GM23338 (cell line): ENCODE results near the gene COL9A1. TPM values are rescaled to one million over a fixed set of nuclear protein-coding genes. Genes with fewer than 3 reads are reported as not detected.

Experiments used
- ATAC-seq: fragments of 200-7000 bp; cut with Tn5 transposase; 3 replicates; pipeline ENCODE4 v1.9.1; 2020
- DNase-seq: peaks from one replicate; pipeline ENCODE4 v3.0.0-alpha.2; 2015; ENCODE audit warnings: low spot score
- H2AFZ ChIP-seq: fragments of 200-600 bp; sonication (generic); 2 replicates; pipeline ENCODE4 v1.8.0; 2016; ENCODE audit warnings: antibody characterized with exemption, mild to moderate bottlenecking, moderate library complexity
- H3F3A ChIP-seq: fragments of 200-600 bp; sonication (generic); replicated peaks from 2 replicates; pipeline ENCODE4 v1.8.0; 2017; ENCODE audit warnings: antibody characterized with exemption, mixed run types, low read depth
- H3K27ac ChIP-seq: fragments of 200-600 bp; sonication (generic); 2 replicates; pipeline ENCODE4 v1.6.1; 2016; ENCODE audit warnings: low read depth
- H3K27me3 ChIP-seq: fragments of 200-600 bp; sonication (generic); 2 replicates; pipeline ENCODE4 v1.8.0; 2016; ENCODE audit warnings: mild to moderate bottlenecking, mixed run types, moderate library complexity; ENCODE audit not compliant: insufficient read depth
- H3K36me3 ChIP-seq: fragments of 200-600 bp; sonication (generic); 2 replicates; pipeline ENCODE4 v1.8.0; 2016; ENCODE audit warnings: mild to moderate bottlenecking; ENCODE audit not compliant: insufficient read depth
- H3K4me1 ChIP-seq: fragments of 200-600 bp; sonication (generic); 2 replicates; pipeline ENCODE4 v1.8.0; 2016; ENCODE audit warnings: mild to moderate bottlenecking, moderate library complexity; ENCODE audit not compliant: insufficient read depth
- H3K4me2 ChIP-seq: fragments of 200-600 bp; sonication (generic); 2 replicates; pipeline ENCODE4 v1.7.1; 2017; ENCODE audit warnings: mixed run types
- H3K4me3 ChIP-seq: fragments of 200-600 bp; sonication (generic); 2 replicates; pipeline ENCODE4 v1.6.1; 2016; ENCODE audit warnings: mixed run types
- H3K79me2 ChIP-seq: fragments of 200-600 bp; sonication (generic); replicated peaks from 2 replicates; pipeline ENCODE4 v1.8.0; 2017; ENCODE audit warnings: mild to moderate bottlenecking; ENCODE audit not compliant: insufficient read depth
- H3K9me2 ChIP-seq: fragments of 200-600 bp; sonication (generic); 2 replicates; pipeline ENCODE4 v1.8.0; 2017; ENCODE audit not compliant: insufficient read depth
- H4K20me1 ChIP-seq: fragments of 200-600 bp; sonication (generic); replicated peaks from 2 replicates; pipeline ENCODE4 v1.8.0; 2017; ENCODE audit warnings: mild to moderate bottlenecking; ENCODE audit not compliant: insufficient read depth
- H3K27ac Mint-ChIP-seq: 2 replicates; pipeline ENCODE4 v1.8.0; 2020; ENCODE audit warnings: inconsistent platforms, mild to moderate bottlenecking, moderate library complexity, mixed read lengths
- H3K27me3 Mint-ChIP-seq: 3 replicates; pipeline ENCODE4 v1.8.0; 2022; ENCODE audit warnings: low read depth, mild to moderate bottlenecking, moderate library complexity, mixed read lengths, inconsistent platforms; ENCODE audit not compliant: insufficient read depth, poor library complexity
- H3K36me3 Mint-ChIP-seq: 3 replicates; pipeline ENCODE4 v1.8.0; 2021; ENCODE audit warnings: low read depth, mild to moderate bottlenecking, inconsistent platforms, moderate library complexity, mixed read lengths
- H3K4me1 Mint-ChIP-seq: 3 replicates; pipeline ENCODE4 v1.8.0; 2020; ENCODE audit warnings: mild to moderate bottlenecking, inconsistent platforms, mixed read lengths
- H3K4me3 Mint-ChIP-seq: 3 replicates; pipeline ENCODE4 v1.8.0; 2021; ENCODE audit warnings: moderate library complexity, mild to moderate bottlenecking, inconsistent platforms, mixed read lengths
- H3K9me3 Mint-ChIP-seq: 3 replicates; pipeline ENCODE4 v1.8.0; 2020; ENCODE audit warnings: moderate library complexity, mild to moderate bottlenecking, inconsistent platforms, mixed read lengths
- CTCF ChIP-seq, 2 experiments: fragments of 200-600 bp in 1 of 2; sonication (generic) in 1 of 2; conservative IDR thresholded peaks; 2 replicates each; pipeline versions ENCODE4 v1.5.1 to v1.6.1; 2016 to 2017; ENCODE audit warnings: antibody characterized with exemption in 2 of 2, low read depth in 2 of 2, mild to moderate bottlenecking in 2 of 2, moderate library complexity in 1 of 2
- ETS1 ChIP-seq: IDR thresholded peaks from 2 replicates; pipeline ENCODE4 v1.6.1; 2016; ENCODE audit warnings: antibody characterized with exemption
- JUNB ChIP-seq: IDR thresholded peaks from one replicate; pipeline ENCODE4 v1.6.1; 2016; ENCODE audit warnings: antibody characterized with exemption; ENCODE audit not compliant: unreplicated experiment
- NANOG ChIP-seq: IDR thresholded peaks from 2 replicates; pipeline ENCODE4 v1.6.1; 2016; ENCODE audit warnings: antibody characterized with exemption, borderline replicate concordance
- POLR2AphosphoS5 ChIP-seq: IDR thresholded peaks from 2 replicates; pipeline ENCODE4 v1.6.1; 2016; ENCODE audit warnings: antibody characterized with exemption, low read depth
- REST ChIP-seq: IDR thresholded peaks from one replicate; pipeline ENCODE4 v1.6.1; 2018; ENCODE audit warnings: antibody characterized with exemption; ENCODE audit not compliant: unreplicated experiment
- ZNF331 ChIP-seq: fragments of 250-450 bp; sonication (Bioruptor Pico); IDR thresholded peaks from 2 replicates; pipeline ENCODE4 v1.5.0; 2020; ENCODE audit warnings: low read depth, mild to moderate bottlenecking, moderate library complexity
- polyA plus RNA-seq: library from polyadenylated mRNA; unstranded; fragments of >200 nt; fragmentation: Nextera tagmentation; extraction: Ambion mirVana; gene quantifications from 2 replicates; pipeline ENCODE4 v1.2.1, GENCODE V29; 2016
- total RNA-seq: library from RNA; depleted of rRNA; stranded (reverse); fragments of >200 nt; shearing (Covaris generic); gene quantifications from 2 replicates; pipeline ENCODE4 v1.2.3, GENCODE V29; 2014

COL9A1 gene
- total and polyA plus RNA-seq, 2 experiments from 2014 or later: 16.0 to 20.3 TPM

GRCh38 chr6:70270287-70271005, 32.4 kb downstream of the COL9A1 start:
- H3K79me2 ChIP-seq: no peaks in the 10 kb centered on the region
- H3F3A ChIP-seq: no peaks in the 10 kb centered on the region
- no peak overlapping the region for H3K4me3 Mint-ChIP-seq
- H3K36me3 Mint-ChIP-seq: peaks cover 8% of the 10 kb centered on the region; the same call in 2 of the 3 replicates
- H3K36me3 ChIP-seq: 0 out of 2 replicates have a peak, but pooled peaks cover 3% of the 10 kb centered on the region
- ATAC-seq (no peak), DNase-seq (no peak)
- H3K27me3 ChIP-seq: no peaks in the 10 kb centered on the region
- no peaks in the 10 kb centered on the region; the same call in 1 of the 2 replicates for H3K9me2 ChIP-seq
- no peak overlapping the region for H3K27ac Mint-ChIP-seq
- no peaks in the 10 kb centered on the region for H3K4me1 Mint-ChIP-seq
- H3K4me1 ChIP-seq: no peaks in the 10 kb centered on the region
- no peak for TF ChIP-seq ETS1
- H4K20me1 ChIP-seq: no peaks in the 10 kb centered on the region
- H3K27me3 Mint-ChIP-seq: peaks cover 1% of the 10 kb centered on the region
- no peak overlapping the region for H3K4me3 ChIP-seq
- no peak overlapping the region for H3K4me2 ChIP-seq
- H2AFZ ChIP-seq: no peak overlapping the region
- no peak overlapping the region for H3K27ac ChIP-seq
- no peaks in the 10 kb centered on the region for H3K9me3 Mint-ChIP-seq

- Histone ChIP-seq H3K79me2 (no peaks in the 10 kb centered on the region), H3K36me3 (no peaks in the 10 kb centered on the region), H3K9me2 (no peaks in the 10 kb centered on the region; the same call in 1 of the 2 replicates), H3K27me3 (no peaks in the 10 kb centered on the region), H4K20me1 (no peaks in the 10 kb centered on the region), H3K4me2 (no peak overlapping the region), H3F3A (no peaks in the 10 kb centered on the region), H3K4me1 (no peaks in the 10 kb centered on the region), H3K27ac (no peak overlapping the region), H2AFZ (no peak overlapping the region), H3K4me3 (no peak overlapping the region)
- Mint-ChIP-seq H3K36me3 (no peaks in the 10 kb centered on the region), H3K27me3 (peaks cover 1% of the 10 kb centered on the region), H3K4me1 (no peaks in the 10 kb centered on the region), H3K4me3 (no peak overlapping the region), H3K9me3 (no peaks in the 10 kb centered on the region), H3K27ac (no peak overlapping the region)
- TF ChIP-seq CTCF (conservative IDR thresholded peaks at IDR 0.05; ENCODE audit: low read depth in 2 of 2): no peak
- no peak for TF ChIP-seq POLR2AphosphoS5
- TF ChIP-seq NANOG: no peak
- no peak for TF ChIP-seq REST
- no peak for TF ChIP-seq ZNF331 (CRISPR knock-in tag)
- no peak for TF ChIP-seq JUNB
- ATAC-seq (no peak), DNase-seq (no peak)
Measured at GRCh38 chr6:70266142-70266541, 36.7 kb downstream of the COL9A1 start.
